HepG2 (cell line): ENCODE measurements around the gene SH3BGRL2.

Experiments
- ARID5B ChIP-seq: IDR thresholded peaks from 2 replicates; pipeline ENCODE4 v1.4.0; 2020; ENCODE audit warnings: mild to moderate bottlenecking, missing genetic modification reagents
- HCFC1 ChIP-seq: fragments of 150-350 bp; IDR thresholded peaks from 2 replicates; pipeline ENCODE4 v1.6.1; 2014; ENCODE audit warnings: low read depth, low read length
- MAX ChIP-seq: IDR thresholded peaks from 2 replicates; pipeline ENCODE4 v1.6.1; 2012; ENCODE audit warnings: inconsistent platforms
- TAF1 ChIP-seq: sonication (generic); formaldehyde crosslinking; IDR thresholded peaks from 2 replicates; pipeline ENCODE4 v1.4.0; 2020; ENCODE audit warnings: missing genetic modification reagents

GRCh38 chr6:79656134-79656533 is 25.0 kb downstream of the SH3BGRL2 start:
- TF ChIP-seq ARID5B (CRISPR knock-in tag) (no peak), MAX (no peak), TAF1 (CRISPR knock-in tag) (no peak), HCFC1 (no peak)
